Lower lobe of right lung (tissue), 2 donors: ENCODE data around the gene BAD. TPM values are rescaled to one million over a fixed set of nuclear protein-coding genes. Genes with fewer than 3 reads are reported as not detected.
A peak's percentile ranks its signal among the peaks of the same experiment; 100 is the strongest.

ENCODE experiments used
- ATAC-seq, 2 donors: fragments of 200-7000 bp; cut with Tn5 transposase; one replicate each; pipeline ENCODE4 v1.9.1; 2020 to 2022; ENCODE audit warnings: mild to moderate bottlenecking in 2 of 2, moderate library complexity in 2 of 2
- DNase-seq: peaks from one replicate; pipeline ENCODE4 v3.0.0-alpha.2; 2020
- H3K27ac ChIP-seq: fragments of 200-600 bp; one replicate; pipeline ENCODE4 v1.8.0; 2022
- H3K27me3 ChIP-seq: fragments of 200-600 bp; one replicate; pipeline ENCODE4 v1.8.0; 2022; ENCODE audit warnings: low read depth
- H3K36me3 ChIP-seq: fragments of 200-600 bp; one replicate; pipeline ENCODE4 v1.8.0; 2022; ENCODE audit warnings: mild to moderate bottlenecking
- H3K4me1 ChIP-seq: fragments of 200-600 bp; one replicate; pipeline ENCODE4 v1.8.0; 2022
- H3K4me3 ChIP-seq: fragments of 200-600 bp; one replicate; pipeline ENCODE4 v1.8.0; 2022; ENCODE audit warnings: mild to moderate bottlenecking
- H3K9me3 ChIP-seq: fragments of 200-600 bp; one replicate; pipeline ENCODE4 v1.8.0; 2022
- CTCF ChIP-seq: fragments of 200-600 bp; IDR thresholded peaks from one replicate; pipeline ENCODE4 v1.8.0; 2022; ENCODE audit warnings: antibody characterized with exemption, mild to moderate bottlenecking
- intact Hi-C: fragments of 100-400 bp; cut with DNase I; formaldehyde crosslinking; loops from one replicate; pipeline ENCODE4 v1.11.0; 2022
- total RNA-seq: library from RNA; stranded (reverse); fragmentation: NEBNext Ultra II Directional; extraction: Animal tissue kit (Norgen Biotek cat#: 25700); gene quantifications from one replicate; pipeline ENCODE4 v1.2.1, GENCODE V29; 2021
- donor health status: DM: no; HTN: yes; CAD: no; lungs with severe emphysema.

The BAD gene
- total RNA-seq, 1 donor from 2014 or later = 51.6 TPM

GRCh38 chr11:64289002-64289564 is 4.6 kb upstream of the BAD start:
- no peak for ATAC-seq
- no peak for DNase-seq
- H3K4me1 ChIP-seq = peaks cover 28% of the 10 kb centered on the region
- no peak overlapping the region for H3K27ac ChIP-seq
- H3K9me3 ChIP-seq = no peaks in the 10 kb centered on the region
- peaks cover 38% of the 10 kb centered on the region for H3K27me3 ChIP-seq
- H3K36me3 ChIP-seq = no peaks in the 10 kb centered on the region
- intact Hi-C loops = no loop called here
- H3K4me3 ChIP-seq = no peak overlapping the region
- no peak for TF ChIP-seq CTCF

GRCh38 chr11:64288353-64288750 is 3.9 kb upstream of the BAD start:
- no peak for DNase-seq
- no peak for TF ChIP-seq CTCF
- ATAC-seq = no peak
- H3K36me3 ChIP-seq = no peaks in the 10 kb centered on the region
- H3K4me1 ChIP-seq = peaks cover 35% of the 10 kb centered on the region
- intact Hi-C loops = no loop called here
- no peak overlapping the region for H3K27ac ChIP-seq
- H3K27me3 ChIP-seq = peaks cover 31% of the 10 kb centered on the region
- no peaks in the 10 kb centered on the region for H3K9me3 ChIP-seq
- H3K4me3 ChIP-seq = no peak overlapping the region

GRCh38 chr11:64287676-64288352 is 3.3 kb upstream of the BAD start:
- H3K36me3 ChIP-seq = no peaks in the 10 kb centered on the region
- no peak overlapping the region for H3K4me3 ChIP-seq
- DNase-seq (no peak), ATAC-seq (no peak)
- no peaks in the 10 kb centered on the region for H3K9me3 ChIP-seq
- H3K27me3 ChIP-seq = peaks cover 26% of the 10 kb centered on the region
- H3K4me1 ChIP-seq = peaks cover 40% of the 10 kb centered on the region
- no peak overlapping the region for H3K27ac ChIP-seq
- intact Hi-C loops = no loop called here
- TF ChIP-seq CTCF = no peak

GRCh38 chr11:64286801-64287159 is 2.3 kb upstream of the BAD start:
- no peak for TF ChIP-seq CTCF
- peaks cover 32% of the 10 kb centered on the region for H3K4me1 ChIP-seq
- H3K36me3 ChIP-seq = peaks cover 6% of the 10 kb centered on the region
- no peak for DNase-seq
- peaks cover 15% of the 10 kb centered on the region for H3K27me3 ChIP-seq
- intact Hi-C loops = no loop called here
- H3K9me3 ChIP-seq = no peaks in the 10 kb centered on the region
- no peak overlapping the region for H3K27ac ChIP-seq
- ATAC-seq = no peak
- no peak overlapping the region for H3K4me3 ChIP-seq

- peak overlapping the region; percentile 93 for H3K27ac ChIP-seq
- ATAC-seq = no peak
- TF ChIP-seq CTCF = no peak
- DNase-seq = no peak
- no peaks in the 10 kb centered on the region for H3K9me3 ChIP-seq
- H3K4me3 ChIP-seq = peak overlapping the region; percentile 77
- H3K36me3 ChIP-seq = peaks cover 12% of the 10 kb centered on the region
- intact Hi-C loops = no loop called here
- H3K4me1 ChIP-seq = peaks cover 26% of the 10 kb centered on the region
- peaks cover 9% of the 10 kb centered on the region for H3K27me3 ChIP-seq
Measured at GRCh38 chr11:64285885-64286800, 1.7 kb upstream of the BAD start.
